ENCODE results near the gene AKIP1.
A peak's percentile ranks its signal among the peaks of the same experiment; 100 is the strongest.
"Not testable (repeated sequence)": the region's sequence is repeated elsewhere in the genome, so short reads cannot be mapped to it uniquely, and the experiment has no call there.

AKIP1 gene

DNA sequence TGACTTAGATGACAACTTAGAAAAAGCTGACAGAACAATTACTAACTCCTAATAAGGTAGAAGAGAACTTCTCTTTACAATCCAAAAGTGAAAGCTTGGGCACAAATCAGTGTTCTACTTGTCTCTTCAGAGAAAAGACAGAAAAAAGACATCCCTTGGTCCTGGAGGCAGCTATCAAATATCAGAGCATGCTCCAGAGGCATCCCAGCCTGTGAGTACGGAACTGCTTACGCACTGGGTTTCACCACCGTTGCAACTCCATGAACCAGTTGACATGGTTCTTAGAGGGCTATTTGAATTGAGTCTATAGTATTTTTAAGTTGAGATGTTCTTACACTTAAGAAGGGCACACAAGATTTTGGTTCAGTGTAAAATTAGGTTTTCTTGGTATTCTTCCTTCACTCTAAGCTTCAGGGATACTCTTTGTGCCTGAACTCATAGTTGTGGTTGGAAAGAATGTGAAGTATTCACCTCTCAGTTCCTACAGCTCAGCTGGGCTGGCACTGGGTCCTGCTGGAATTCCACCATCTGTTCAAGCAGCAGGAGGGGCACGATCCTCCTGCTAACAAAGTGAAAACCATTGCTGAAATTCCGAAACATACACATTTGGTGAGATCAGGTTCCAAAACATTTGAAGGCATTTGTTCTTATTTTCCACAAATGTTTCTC is 6.3 kb downstream of the AKIP1 start:
- peak; percentile 87 for DNase-seq

- no peak for DNase-seq
Measured at GRCh38 chr11:8922691-8923090, 11.7 kb downstream of the AKIP1 start.

DNA sequence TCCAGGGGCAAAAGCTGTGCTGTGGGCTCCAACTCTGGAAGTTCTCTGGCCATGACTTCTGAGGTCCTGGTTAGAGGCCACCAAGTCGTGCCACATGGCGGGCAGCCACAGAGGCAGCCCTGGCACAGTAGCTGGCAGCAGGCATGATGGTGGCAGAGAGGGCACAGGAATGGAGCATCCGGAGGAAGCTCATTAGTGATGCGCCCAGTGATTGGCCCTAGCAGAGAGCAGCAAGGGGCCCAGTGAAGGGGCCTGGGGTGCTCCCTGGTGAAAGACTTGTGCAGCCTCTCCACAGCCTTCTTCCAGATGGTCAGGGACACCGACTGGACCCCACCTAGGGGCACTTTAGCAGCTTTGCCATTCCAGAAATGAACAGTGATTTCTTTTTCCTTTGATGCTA is 14.7 kb downstream of the AKIP1 start:
- no peak for DNase-seq

DNA sequence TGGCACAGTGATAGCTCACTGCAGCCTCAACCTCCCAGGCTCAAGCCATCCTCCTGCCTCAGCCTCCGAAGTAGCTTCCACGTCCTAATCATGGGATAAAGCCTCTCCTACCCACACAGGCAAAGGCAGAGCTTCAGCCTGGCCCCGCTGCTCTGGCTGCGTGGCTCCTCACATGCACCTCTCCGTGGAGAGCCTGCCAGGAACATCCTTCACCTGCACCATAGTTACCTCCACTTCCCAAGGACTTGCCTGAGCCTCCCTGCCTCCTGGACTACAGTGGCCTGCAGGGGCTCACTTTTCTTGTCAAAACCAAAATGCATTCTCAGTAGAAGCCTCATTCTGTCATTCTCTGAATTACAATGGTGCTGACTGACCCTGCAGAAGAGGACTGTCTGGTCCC is 15.2 kb downstream of the AKIP1 start:
- DNase-seq: no peak

GRCh38 chr11:8927233-8927632 is 16.2 kb downstream of the AKIP1 start:
- no peak for DNase-seq

DNA sequence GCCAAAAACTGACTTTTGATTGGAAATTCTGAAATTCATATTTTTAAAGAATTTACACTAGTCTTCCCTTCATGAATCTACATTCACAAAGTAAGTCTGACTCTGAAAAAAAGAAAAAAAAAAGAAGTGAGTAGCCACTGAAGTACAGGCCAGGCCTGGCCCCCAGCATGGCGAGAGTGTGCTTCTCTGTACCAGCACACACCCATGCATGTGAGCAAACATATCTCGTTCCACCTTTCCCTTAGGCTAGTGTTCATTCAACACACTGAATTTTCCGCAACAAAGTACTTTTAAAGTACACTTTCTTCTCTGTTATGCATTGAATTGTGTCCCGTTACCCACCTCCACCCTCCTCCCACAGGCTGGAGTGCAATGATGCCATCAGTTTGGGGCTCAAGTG is 17.2 kb downstream of the AKIP1 start:
- DNase-seq: no peak

GRCh38 chr11:8928981-8929615 is 18.1 kb downstream of the AKIP1 start:
- no peak for DNase-seq

DNA sequence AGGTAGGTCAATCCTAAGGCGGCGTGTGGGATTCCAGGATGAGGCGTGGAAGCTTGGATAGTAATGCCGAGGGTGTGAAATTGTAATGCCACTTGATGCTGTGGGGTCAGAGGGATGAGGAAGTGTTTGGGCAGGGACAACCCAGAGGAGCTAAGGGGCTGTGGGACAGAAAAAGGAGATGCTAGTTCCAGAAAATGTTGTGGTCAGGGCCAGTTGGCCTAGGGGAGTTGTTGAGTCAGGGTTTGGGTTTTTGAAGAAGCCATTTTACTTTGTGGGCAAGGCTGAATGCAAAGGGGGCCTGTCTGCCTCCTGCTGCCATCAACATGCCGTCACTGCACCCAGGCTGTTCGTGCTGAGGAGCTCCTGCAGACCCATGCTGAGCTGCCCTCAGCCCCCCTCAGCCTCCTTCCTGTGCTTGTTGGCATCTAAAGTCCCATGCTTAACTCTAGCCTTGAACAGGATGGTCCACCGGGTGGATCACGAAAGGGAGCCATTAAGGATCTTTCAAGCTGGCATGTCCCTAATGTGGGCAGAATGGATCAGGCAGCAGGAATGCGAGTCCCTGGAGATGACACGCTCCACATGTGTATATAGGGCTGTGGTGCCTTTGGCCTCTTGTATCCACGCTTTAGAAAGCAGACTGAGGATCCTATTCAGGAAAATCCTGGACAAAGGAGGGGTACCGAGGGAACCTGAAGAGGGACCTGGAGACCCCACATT is 19.6 kb downstream of the AKIP1 start:
- DNase-seq: no peak

DNA sequence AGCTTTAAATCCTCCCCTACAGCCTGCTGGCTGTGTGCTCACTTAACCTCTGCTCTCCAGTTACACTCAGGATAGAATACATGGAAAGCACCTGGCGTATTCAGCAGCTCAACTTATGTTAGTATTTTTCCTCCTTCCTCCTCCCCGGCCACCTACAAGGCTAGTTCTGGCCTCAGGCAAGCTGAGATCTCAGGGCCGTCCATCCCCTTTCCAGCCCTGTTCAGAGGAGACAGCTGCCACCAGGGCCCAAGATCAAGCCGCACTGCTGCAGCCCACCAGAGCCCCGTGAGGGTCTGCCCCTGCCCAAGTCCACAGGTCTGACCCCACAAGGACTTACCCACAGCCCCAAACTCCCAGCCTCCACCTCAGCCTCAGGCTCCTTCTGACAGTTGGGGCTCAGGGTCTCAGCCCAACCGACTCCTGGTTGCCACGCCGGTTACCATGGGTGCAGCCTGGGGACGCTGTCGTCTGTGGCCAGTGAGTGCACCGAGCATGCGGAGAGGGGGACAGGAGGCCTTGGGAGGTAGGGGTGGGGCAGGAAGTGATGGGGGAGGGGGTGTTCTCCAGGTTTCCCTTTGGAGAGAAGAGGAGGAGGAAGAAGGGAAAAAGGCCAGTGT is 21.7 kb downstream of the AKIP1 start, which contains the start of gene C11orf16:
TSS of gene C11orf16 (minus strand) at position 384 of the 617 bp plus-strand sequence. CDS start 639 bp downstream, outside the sequence.
- DNase-seq: no peak

GRCh38 chr11:8933931-8934330 is 22.9 kb downstream of the AKIP1 start:
- DNase-seq: no peak

GRCh38 chr11:8934742-8935488 is 23.9 kb downstream of the AKIP1 start:
- no peak for DNase-seq

GRCh38 chr11:8935789-8936188 is 24.8 kb downstream of the AKIP1 start:
- not testable (repeated sequence) for DNase-seq

GRCh38 chr11:8937159-8937558 is 26.2 kb downstream of the AKIP1 start:
- DNase-seq: no peak

DNA sequence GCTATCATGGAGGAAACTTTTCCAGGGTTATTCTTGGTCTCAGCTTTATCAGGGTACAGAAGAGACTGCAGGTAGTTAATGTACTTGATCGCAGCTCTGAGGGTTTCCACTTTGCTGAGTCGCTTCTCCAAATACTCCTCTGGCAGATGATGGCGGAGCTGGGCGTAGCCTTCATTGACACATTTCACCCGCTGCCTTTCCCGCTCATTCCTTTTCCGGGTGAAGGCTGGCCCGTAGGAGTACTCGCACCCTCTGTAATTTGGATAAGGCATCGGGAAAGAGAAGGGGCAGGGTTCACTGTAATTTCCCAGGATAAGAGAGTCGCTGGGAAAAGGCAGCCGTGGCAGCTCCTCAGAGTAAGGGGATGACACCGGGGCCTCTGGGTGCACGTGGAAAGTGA is 26.7 kb downstream of the AKIP1 start:
- no peak for DNase-seq

- no peak for DNase-seq
Measured at GRCh38 chr11:8941341-8942103, 30.5 kb downstream of the AKIP1 start.

DNA sequence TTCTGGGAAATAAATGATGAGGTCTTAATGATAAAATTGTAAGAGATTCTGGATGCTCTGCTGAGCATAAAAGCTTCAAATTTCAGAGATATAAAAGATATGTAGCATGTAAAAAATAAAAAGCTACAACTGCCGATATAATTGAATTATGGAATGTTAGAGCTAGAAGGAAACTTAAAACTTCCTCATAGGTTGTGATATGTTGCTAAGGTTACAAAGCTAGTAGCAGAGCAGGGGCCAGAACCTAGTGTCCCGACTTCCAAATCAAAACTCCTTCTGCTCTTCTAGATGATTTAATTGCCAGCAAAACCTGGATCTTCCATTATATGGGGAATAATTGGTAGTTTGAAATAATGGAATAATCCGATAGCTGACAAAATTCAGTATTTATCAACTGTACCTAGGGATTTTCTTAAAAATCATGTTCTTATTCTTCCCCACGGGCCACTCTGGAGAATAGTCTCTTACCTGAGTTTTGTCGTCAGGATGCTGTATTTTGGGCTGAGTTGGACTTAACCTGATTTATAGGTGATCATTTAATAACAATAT is 31.6 kb downstream of the AKIP1 start, which contains the start of gene ASCL3:
TSS of gene ASCL3 (minus strand) at position 499 of the 549 bp plus-strand sequence. CDS start 4,855 bp downstream, outside the sequence.
- no peak for DNase-seq

DNA sequence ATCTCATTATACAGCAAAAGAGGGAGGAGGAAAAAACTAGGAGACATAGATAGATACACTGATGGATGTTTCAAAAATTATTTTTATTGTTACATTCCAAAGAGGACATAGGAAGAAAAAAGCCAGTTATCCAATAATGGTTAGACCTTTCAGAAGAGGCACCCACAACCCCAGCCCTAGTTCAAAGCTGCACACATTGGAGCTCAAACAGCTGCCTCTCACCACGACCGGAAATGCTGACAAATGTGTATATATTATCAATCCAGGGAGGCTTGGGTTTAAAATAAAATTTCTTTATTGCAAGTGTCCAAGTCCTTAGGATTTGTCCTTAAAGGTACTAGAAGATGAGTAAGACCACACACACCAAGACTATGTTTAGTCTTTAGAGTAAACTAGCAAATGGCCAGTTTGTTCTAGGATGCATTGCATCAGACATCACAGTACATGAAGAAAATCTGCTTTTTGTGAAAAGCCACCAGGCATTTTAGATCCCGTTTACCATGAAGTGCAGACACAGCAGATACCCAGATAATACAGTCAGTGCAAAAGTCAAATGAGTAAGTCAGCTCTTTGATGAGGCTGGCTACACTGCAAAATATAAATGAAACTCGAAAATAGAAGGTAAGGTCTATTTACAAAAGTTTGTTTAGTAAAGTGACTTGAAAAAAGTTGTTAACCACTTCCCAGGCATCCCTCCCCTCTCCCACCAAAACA is 36.4 kb downstream of the AKIP1 start:
- no peak for DNase-seq

DNA sequence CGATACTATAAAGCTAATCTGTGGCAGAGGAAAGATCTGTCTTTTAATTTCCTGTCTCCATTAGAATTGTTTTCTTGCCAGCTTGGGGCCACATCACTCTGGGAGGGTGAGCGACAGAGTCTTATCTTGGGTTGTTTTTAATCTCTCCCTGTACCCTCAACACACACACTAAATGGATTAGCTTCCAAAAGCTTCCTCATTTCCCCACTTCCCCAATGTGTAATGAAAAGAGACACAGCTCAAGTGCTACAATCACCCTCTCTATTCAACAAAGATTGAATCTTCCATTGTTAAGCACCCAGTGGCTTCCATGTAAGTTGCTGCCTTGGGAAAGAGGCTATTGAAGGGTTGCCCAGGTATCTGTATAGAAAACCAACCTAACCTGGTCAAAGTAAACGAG is 37.9 kb downstream of the AKIP1 start:
- no peak for DNase-seq

DNA sequence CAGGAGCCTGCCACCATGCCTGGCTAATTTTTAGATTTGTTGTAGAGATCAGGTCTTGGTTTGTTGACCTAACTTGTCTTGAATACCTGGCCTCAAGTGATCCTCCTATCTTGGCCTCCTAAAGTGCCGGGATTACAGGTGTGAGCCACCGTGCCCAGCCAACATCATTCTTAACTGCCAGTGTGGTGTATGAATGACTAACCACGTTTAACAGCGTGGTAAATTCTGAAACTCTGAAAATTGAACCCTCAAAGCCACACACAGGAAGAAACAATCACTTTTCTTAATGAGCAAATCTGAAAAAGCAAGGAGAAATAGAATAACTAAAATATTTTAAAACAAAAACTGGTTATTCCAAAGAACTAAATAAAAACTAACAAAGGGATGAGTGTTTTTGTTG is 45.9 kb downstream of the AKIP1 start:
- DNase-seq: no peak

- peak; percentile 37 for DNase-seq
Measured at GRCh38 chr11:8959546-8960166, 48.7 kb downstream of the AKIP1 start.

Data from right hindlimb (tissue), 1 donor.